Natural killer cell (primary cell): Measurements from ENCODE around the gene TULP4. TPM values are rescaled to one million over a fixed set of nuclear protein-coding genes. Genes with fewer than 3 reads are reported as not detected.

Source experiments
- ATAC-seq, 3 donors: fragments of 150-1000 bp in 2 of 3; fragments of 200-7000 bp in 1 of 3; cut with Tn5 transposase; 1 replicate in 1 of 3; 2 replicates in 2 of 3; pipeline ENCODE4 v1.10.0; 2021; ENCODE audit warnings: mild to moderate bottlenecking in 2 of 3, moderate library complexity in 2 of 3
- DNase-seq, 2 donors: peaks; one replicate each; pipeline versions ENCODE4 v3.0.0 to v3.0.0-alpha.2; 2013 to 2021; ENCODE audit warnings: mixed read lengths in 1 of 2
- H3K27ac ChIP-seq: one replicate; pipeline ENCODE4 v1.5.1; 2013; ENCODE audit warnings: mild to moderate bottlenecking, low read length
- H3K27me3 ChIP-seq: one replicate; pipeline ENCODE4 v1.6.1; 2013; ENCODE audit warnings: low read length; ENCODE audit not compliant: control insufficient read depth, insufficient read depth
- H3K36me3 ChIP-seq: one replicate; pipeline ENCODE4 v1.6.1; 2013; ENCODE audit warnings: low read length; ENCODE audit not compliant: control insufficient read depth, insufficient read depth
- H3K4me1 ChIP-seq: one replicate; pipeline ENCODE4 v1.6.1; 2013; ENCODE audit warnings: low read length; ENCODE audit not compliant: control insufficient read depth, insufficient read depth
- H3K4me3 ChIP-seq: one replicate; pipeline ENCODE4 v1.5.1; 2013; ENCODE audit warnings: low read length
- H3K9me3 ChIP-seq: one replicate; pipeline ENCODE4 v1.6.1; 2013; ENCODE audit warnings: low read length; ENCODE audit not compliant: control insufficient read depth, insufficient read depth
- H3K27ac Mint-ChIP-seq, 2 donors: one replicate each; pipeline ENCODE4 v1.8.0; 2022; ENCODE audit warnings: mild to moderate bottlenecking in 2 of 2, mixed read lengths in 2 of 2, moderate library complexity in 1 of 2
- H3K27me3 Mint-ChIP-seq, 2 donors: one replicate each; pipeline ENCODE4 v1.8.0; 2022; ENCODE audit warnings: low read depth in 2 of 2, mixed read lengths in 2 of 2
- H3K36me3 Mint-ChIP-seq: one replicate; pipeline ENCODE4 v1.8.0; 2022; ENCODE audit warnings: mixed read lengths
- H3K4me1 Mint-ChIP-seq, 2 donors: one replicate each; pipeline ENCODE4 v1.8.0; 2022; ENCODE audit warnings: mixed read lengths in 2 of 2
- H3K4me3 Mint-ChIP-seq: one replicate; pipeline ENCODE4 v1.8.0; 2022; ENCODE audit warnings: mild to moderate bottlenecking, moderate library complexity, mixed read lengths
- H3K9me3 Mint-ChIP-seq, 2 donors: one replicate each; pipeline ENCODE4 v1.8.0; 2022; ENCODE audit warnings: mixed read lengths in 2 of 2
- CTCF ChIP-seq: fragments of 200-600 bp; IDR thresholded peaks from one replicate; pipeline ENCODE4 v1.8.0; 2022; ENCODE audit warnings: antibody characterized with exemption
- WGBS: methylation state at CpG from one replicate; pipeline ENCODE4 v1.1.7; 2013; ENCODE audit warnings: missing lambda C conversion rate; ENCODE audit not compliant: insufficient coverage; 5-methylcytosine and 5-hydroxymethylcytosine counted together
- intact Hi-C: fragments of 100-400 bp; cut with micrococcal nuclease; formaldehyde crosslinking; loops from one replicate; pipeline ENCODE4 v1.14.2; 2022
- total RNA-seq, 4 donors: library from RNA; stranded (reverse); fragments of 120-200 nt in 1 of 4; gene quantifications; one replicate each; pipeline versions ENCODE4 v1.2.3 to v1.2.4, GENCODE V29; 2013 to 2022

TULP4 gene
- total RNA-seq, 3 donors from 2014 or later (not counting 1 experiment from before 2014, with no cell fraction given): 75.2 to 89.5 (median 88.3) TPM

DNA sequence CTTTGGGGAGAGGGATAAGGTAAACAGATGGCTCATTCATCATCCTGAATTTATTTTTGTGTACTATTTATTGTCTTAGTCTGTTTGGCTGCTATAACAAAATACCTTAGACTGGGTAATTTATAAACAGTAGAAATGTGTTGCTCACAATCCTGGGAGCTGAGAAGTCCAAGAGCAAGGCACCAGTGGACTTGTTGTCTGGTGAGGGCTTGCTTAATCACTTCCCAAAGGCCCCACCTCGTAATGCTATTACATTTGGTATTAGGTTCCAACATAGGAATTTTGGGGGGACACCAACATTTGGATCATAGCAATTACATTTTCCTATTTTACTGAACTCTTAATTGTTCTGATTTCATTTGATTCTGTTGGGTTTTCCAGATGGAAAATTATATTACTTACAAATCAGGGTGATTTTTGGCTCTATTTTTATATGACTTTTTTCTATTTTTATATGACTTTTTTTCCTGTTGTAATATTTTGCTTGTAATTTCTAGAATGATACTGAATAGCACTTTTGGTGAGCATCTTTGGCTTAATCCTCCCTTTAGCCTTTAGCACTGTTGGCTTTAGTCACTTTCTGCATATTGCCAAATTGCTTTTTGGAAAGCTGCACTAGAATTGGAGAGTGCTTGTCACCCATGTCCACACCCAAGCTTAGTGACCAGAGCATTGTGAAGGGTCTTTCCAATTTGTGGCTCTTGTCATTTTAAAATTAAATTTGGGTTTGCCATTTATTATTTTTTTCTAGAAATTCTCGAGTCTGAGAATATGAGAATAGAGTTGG, 43.7 kb upstream of the TULP4 start:
- H3K4me1 Mint-ChIP-seq: peaks cover 9 to 30% of the 10 kb centered on the region in 2 donors

DNA sequence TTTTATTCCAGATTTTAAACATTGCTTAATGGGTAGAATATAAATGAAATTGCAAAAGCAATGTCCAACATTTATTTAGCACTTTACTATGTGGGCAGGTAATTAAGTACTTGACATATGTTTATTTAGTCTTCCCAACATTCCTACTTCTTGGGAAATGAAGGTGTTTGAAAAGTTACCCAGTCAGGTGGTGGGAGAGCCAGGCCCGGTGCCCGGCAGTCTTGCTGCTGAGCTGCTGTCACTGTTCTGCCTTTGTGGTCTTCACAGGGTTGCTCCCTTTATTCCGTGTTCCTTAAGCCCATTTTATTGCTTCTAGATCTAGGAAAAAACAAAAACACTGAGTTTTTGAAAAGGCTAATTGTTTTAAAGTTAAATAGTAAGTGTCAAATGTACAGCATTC, 42.6 kb upstream of the TULP4 start:
- WGBS: 85% methylated on average over 3 of the region's 3 CpGs
- DNase-seq (no peak), ATAC-seq (no peak)
- TF ChIP-seq CTCF: no peak
- no peak overlapping the region for H3K4me3 Mint-ChIP-seq
- H3K27me3 Mint-ChIP-seq: no peaks in the 10 kb centered on the region
- no peaks in the 10 kb centered on the region for H3K9me3 Mint-ChIP-seq
- Histone ChIP-seq H3K4me1 (peaks cover 16% of the 10 kb centered on the region), H3K27me3 (no peaks in the 10 kb centered on the region), H3K9me3 (no peaks in the 10 kb centered on the region), H3K27ac (no peak overlapping the region), H3K36me3 (no peaks in the 10 kb centered on the region), H3K4me3 (no peak overlapping the region)
- H3K27ac Mint-ChIP-seq: no peak overlapping the region
- intact Hi-C loops: loop anchor here (2.0 to 5.0 kb wide), 2 partner anchors 21 to 37 kb away; no protein-coding TSS in a partner anchor
- H3K4me1 Mint-ChIP-seq: peaks cover 9 to 30% of the 10 kb centered on the region in 2 donors
- H3K36me3 Mint-ChIP-seq: peaks cover 5% of the 10 kb centered on the region

More for the DNA sequence above, 43.7 kb upstream of the TULP4 start:
- H3K27me3 Mint-ChIP-seq: no peaks in the 10 kb centered on the region
- intact Hi-C loops: no loop called here
- Histone ChIP-seq H3K4me3 (no peak overlapping the region), H3K9me3 (no peaks in the 10 kb centered on the region), H3K4me1 (peaks cover 16% of the 10 kb centered on the region), H3K36me3 (no peaks in the 10 kb centered on the region), H3K27ac (no peak overlapping the region), H3K27me3 (no peaks in the 10 kb centered on the region)
- no peak for ATAC-seq
- H3K4me3 Mint-ChIP-seq: no peak overlapping the region
- DNase-seq: no peak
- no peak overlapping the region for H3K27ac Mint-ChIP-seq
- WGBS: 100% methylated on average over 1 of the region's 2 CpGs
- H3K9me3 Mint-ChIP-seq: no peaks in the 10 kb centered on the region
- TF ChIP-seq CTCF: no peak
- peaks cover 5% of the 10 kb centered on the region for H3K36me3 Mint-ChIP-seq

- Mint-ChIP-seq H3K36me3 (peaks cover 5% of the 10 kb centered on the region), H3K4me3 (no peak overlapping the region), H3K4me1 (peaks cover 9 to 30% of the 10 kb centered on the region in 2 donors), H3K9me3 (no peaks in the 10 kb centered on the region), H3K27ac (peak overlapping the region; percentile 52 to 78), H3K27me3 (no peaks in the 10 kb centered on the region)
- Histone ChIP-seq H3K27ac (peak overlapping the region; percentile 72), H3K4me3 (no peak overlapping the region), H3K27me3 (no peaks in the 10 kb centered on the region), H3K36me3 (no peaks in the 10 kb centered on the region), H3K4me1 (peaks cover 16% of the 10 kb centered on the region), H3K9me3 (no peaks in the 10 kb centered on the region)
- 76% methylated on average over 11 of the region's 11 CpGs for WGBS
- no peak for TF ChIP-seq CTCF
- no peak for ATAC-seq
- no peak for DNase-seq
- intact Hi-C loops: loop anchor here (2.0 to 5.0 kb wide), 2 partner anchors 20 to 38 kb away; no protein-coding TSS in a partner anchor
These were observed 41.7 kb upstream of the TULP4 start for GRCh38 chr6:158270389-158271127.
